ENCODE results near the gene ZBTB49.

GRCh38 chr4:4347585-4347984, 57.5 kb downstream of the ZBTB49 start:
- TF ChIP-seq, protein P1, sequence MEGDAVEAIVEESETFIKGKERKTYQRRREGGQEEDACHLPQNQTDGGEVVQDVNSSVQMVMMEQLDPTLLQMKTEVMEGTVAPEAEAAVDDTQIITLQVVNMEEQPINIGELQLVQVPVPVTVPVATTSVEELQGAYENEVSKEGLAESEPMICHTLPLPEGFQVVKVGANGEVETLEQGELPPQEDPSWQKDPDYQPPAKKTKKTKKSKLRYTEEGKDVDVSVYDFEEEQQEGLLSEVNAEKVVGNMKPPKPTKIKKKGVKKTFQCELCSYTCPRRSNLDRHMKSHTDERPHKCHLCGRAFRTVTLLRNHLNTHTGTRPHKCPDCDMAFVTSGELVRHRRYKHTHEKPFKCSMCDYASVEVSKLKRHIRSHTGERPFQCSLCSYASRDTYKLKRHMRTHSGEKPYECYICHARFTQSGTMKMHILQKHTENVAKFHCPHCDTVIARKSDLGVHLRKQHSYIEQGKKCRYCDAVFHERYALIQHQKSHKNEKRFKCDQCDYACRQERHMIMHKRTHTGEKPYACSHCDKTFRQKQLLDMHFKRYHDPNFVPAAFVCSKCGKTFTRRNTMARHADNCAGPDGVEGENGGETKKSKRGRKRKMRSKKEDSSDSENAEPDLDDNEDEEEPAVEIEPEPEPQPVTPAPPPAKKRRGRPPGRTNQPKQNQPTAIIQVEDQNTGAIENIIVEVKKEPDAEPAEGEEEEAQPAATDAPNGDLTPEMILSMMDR (IDR thresholded peaks at IDR 0.05; ENCODE audit: extremely low read depth in 1 of 2, insufficient read depth in 1 of 2, low read depth in 1 of 2, low read length in 2 of 2): no peak
- TF ChIP-seq POLR2A (IDR thresholded peaks at IDR 0.05; ENCODE audit: low read depth, low read length): no peak
- TF ChIP-seq JUN (IDR thresholded peaks at IDR 0.05; ENCODE audit: borderline replicate concordance, insufficient read depth, insufficient read length, low read depth): no peak
- TF ChIP-seq FOS (IDR thresholded peaks at IDR 0.05; ENCODE audit: borderline replicate concordance, insufficient read depth, low read length): no peak
- TF ChIP-seq GATA2 (IDR thresholded peaks at IDR 0.05; ENCODE audit: insufficient read depth, insufficient read length, low read depth, low read length): no peak
- TF ChIP-seq EZH2 (IDR thresholded peaks at IDR 0.05; ENCODE audit: borderline replicate concordance, low read depth, low read length, severe bottlenecking): no peak

Data from endothelial cell of umbilical vein (primary cell).